ENCODE measurements around the gene DHX35. TPM values are rescaled to one million over a fixed set of nuclear protein-coding genes. Genes with fewer than 3 reads are reported as not detected.

The DHX35 gene
- polyA plus RNA-seq, 1 donor from 2014 or later: 21.3 TPM

DNA sequence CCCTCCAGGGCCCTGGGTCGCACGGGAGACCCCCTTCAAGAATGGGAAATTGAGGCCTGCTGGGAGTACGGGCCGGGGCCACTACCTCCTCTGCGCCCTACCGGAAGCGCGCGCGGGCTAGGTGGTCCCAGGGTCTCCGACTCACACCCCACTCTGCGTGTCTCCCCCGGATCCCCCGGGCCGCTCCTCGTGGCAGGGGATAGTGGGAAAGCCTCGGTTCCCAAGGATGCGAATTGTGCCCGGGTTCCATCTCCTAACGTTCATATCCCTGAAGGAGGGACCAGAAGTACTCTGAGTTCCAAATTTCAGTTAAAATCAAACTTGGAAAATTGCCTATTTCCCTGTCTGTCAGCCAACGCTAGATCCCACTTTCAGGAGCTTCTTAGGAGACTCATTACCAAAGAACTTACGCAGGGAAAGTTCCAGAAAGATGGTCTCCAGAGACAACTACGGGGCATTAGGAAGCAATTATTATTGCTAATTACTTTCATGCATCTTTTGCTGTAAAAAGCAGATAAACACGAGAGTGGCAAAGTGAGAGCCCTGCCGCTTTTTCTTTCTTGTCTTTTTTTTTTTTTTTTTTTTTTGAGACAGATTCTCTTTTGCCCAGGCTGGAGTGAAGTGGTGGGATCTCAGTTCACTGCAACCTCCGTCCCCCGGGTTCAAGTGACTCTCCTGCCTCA, 35.1 kb upstream of the DHX35 start:
- peaks cover 26% of the 10 kb centered on the region for H3K79me2 ChIP-seq (replicated peaks; ENCODE audit: insufficient read depth, low read length)
- H3K4me2 ChIP-seq (ENCODE audit: low read length): peak overlapping the region; percentile 10
- H3K9ac ChIP-seq (ENCODE audit: low read length): peak overlapping the region; percentile 50
- H3K4me3 ChIP-seq (ENCODE audit: low read length): peak overlapping the region; percentile 91
- H3K9me3 ChIP-seq (ENCODE audit: low read length): no peaks in the 10 kb centered on the region
- peak overlapping the region; percentile 40 for H2AFZ ChIP-seq (ENCODE audit: low read depth, low read length)
- no peaks in the 10 kb centered on the region for H3K27me3 ChIP-seq (ENCODE audit: insufficient read depth, low read depth, low read length)
- no peak for TF ChIP-seq RAD21 (conservative IDR thresholded peaks at IDR 0.05)
- TF ChIP-seq, protein P1, sequence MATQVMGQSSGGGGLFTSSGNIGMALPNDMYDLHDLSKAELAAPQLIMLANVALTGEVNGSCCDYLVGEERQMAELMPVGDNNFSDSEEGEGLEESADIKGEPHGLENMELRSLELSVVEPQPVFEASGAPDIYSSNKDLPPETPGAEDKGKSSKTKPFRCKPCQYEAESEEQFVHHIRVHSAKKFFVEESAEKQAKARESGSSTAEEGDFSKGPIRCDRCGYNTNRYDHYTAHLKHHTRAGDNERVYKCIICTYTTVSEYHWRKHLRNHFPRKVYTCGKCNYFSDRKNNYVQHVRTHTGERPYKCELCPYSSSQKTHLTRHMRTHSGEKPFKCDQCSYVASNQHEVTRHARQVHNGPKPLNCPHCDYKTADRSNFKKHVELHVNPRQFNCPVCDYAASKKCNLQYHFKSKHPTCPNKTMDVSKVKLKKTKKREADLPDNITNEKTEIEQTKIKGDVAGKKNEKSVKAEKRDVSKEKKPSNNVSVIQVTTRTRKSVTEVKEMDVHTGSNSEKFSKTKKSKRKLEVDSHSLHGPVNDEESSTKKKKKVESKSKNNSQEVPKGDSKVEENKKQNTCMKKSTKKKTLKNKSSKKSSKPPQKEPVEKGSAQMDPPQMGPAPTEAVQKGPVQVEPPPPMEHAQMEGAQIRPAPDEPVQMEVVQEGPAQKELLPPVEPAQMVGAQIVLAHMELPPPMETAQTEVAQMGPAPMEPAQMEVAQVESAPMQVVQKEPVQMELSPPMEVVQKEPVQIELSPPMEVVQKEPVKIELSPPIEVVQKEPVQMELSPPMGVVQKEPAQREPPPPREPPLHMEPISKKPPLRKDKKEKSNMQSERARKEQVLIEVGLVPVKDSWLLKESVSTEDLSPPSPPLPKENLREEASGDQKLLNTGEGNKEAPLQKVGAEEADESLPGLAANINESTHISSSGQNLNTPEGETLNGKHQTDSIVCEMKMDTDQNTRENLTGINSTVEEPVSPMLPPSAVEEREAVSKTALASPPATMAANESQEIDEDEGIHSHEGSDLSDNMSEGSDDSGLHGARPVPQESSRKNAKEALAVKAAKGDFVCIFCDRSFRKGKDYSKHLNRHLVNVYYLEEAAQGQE (IDR thresholded peaks at IDR 0.05; ENCODE audit: borderline replicate concordance): no peak
- no peak for TF ChIP-seq MXI1 (conservative IDR thresholded peaks at IDR 0.05; ENCODE audit: poor library complexity, severe bottlenecking)
- no peak for TF ChIP-seq EZH2 (IDR thresholded peaks at IDR 0.05; ENCODE audit: borderline replicate concordance, insufficient read depth, low read length, poor library complexity, severe bottlenecking)
- no peak for TF ChIP-seq EP300 (conservative IDR thresholded peaks at IDR 0.05; ENCODE audit: poor library complexity, severe bottlenecking)
- TF ChIP-seq SMC3 (conservative IDR thresholded peaks at IDR 0.05; ENCODE audit: poor library complexity): no peak
- H3K27ac ChIP-seq (ENCODE audit: low read length): no peak overlapping the region
- H4K20me1 ChIP-seq (ENCODE audit: insufficient read depth): no peaks in the 10 kb centered on the region
- no peaks in the 10 kb centered on the region for H3K36me3 ChIP-seq (ENCODE audit: insufficient read depth, low read length)
- no peaks in the 10 kb centered on the region for H3F3A ChIP-seq (ENCODE audit: insufficient read depth, low read length, poor library complexity, severe bottlenecking)
- H3K9me2 ChIP-seq (ENCODE audit: insufficient read depth, low read length): no peaks in the 10 kb centered on the region

DNA sequence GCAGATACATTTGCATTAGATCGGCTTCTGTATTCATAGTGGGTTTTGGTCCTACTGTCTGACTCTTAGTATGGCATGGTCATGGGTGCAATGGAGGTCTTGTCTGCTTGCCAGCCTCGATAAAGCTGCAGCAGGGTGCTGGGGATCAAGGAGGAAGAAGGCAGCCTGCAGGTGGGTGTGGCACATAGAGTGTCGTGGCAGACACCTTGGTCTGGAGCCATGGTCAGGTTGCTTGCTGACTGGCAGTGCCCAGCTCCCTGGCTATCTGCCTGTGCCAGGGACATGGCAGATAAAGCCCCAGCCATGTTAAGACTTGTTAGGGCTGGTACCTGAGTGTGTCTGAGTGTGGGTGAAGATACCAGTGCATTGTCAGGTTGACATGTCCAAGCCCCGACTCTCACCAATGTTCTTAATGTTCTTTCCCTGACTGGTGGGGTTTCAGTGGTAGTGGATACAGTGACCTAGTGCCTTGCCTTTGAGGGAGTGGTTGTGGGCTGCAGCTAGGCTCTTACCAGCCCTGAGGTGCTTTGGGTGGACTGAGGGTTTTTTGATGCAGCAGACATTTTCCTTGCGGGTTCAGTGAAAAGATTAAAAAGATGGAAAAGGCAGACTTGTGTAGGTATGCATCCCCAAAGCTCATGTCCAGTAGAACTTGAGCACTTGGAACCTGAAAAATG, 34.1 kb upstream of the DHX35 start:
- Histone ChIP-seq H3K9me2 (ENCODE audit: insufficient read depth, low read length) (no peaks in the 10 kb centered on the region), H3K4me2 (ENCODE audit: low read length) (no peak overlapping the region), H3K27ac (ENCODE audit: low read length) (no peak overlapping the region), H3K27me3 (ENCODE audit: insufficient read depth, low read depth, low read length) (no peaks in the 10 kb centered on the region), H2AFZ (ENCODE audit: low read depth, low read length) (no peak overlapping the region), H3K9me3 (ENCODE audit: low read length) (no peaks in the 10 kb centered on the region), H3K4me3 (ENCODE audit: low read length) (no peak overlapping the region), H3K36me3 (ENCODE audit: insufficient read depth, low read length) (no peaks in the 10 kb centered on the region), H3K79me2 (replicated peaks; ENCODE audit: insufficient read depth, low read length) (peaks cover 28% of the 10 kb centered on the region), H3F3A (ENCODE audit: insufficient read depth, low read length, poor library complexity, severe bottlenecking) (no peaks in the 10 kb centered on the region), H3K9ac (ENCODE audit: low read length) (no peak overlapping the region), H4K20me1 (ENCODE audit: insufficient read depth) (no peaks in the 10 kb centered on the region)
- TF ChIP-seq MXI1 (conservative IDR thresholded peaks at IDR 0.05; ENCODE audit: poor library complexity, severe bottlenecking) (no peak), EZH2 (IDR thresholded peaks at IDR 0.05; ENCODE audit: borderline replicate concordance, insufficient read depth, low read length, poor library complexity, severe bottlenecking) (no peak), POLR2AphosphoS5 (IDR thresholded peaks at IDR 0.05) (no peak), RAD21 (conservative IDR thresholded peaks at IDR 0.05) (no peak), SMC3 (conservative IDR thresholded peaks at IDR 0.05; ENCODE audit: poor library complexity) (no peak), TAF1 (IDR thresholded peaks at IDR 0.05; ENCODE audit: low read depth) (no peak), EP300 (conservative IDR thresholded peaks at IDR 0.05; ENCODE audit: poor library complexity, severe bottlenecking) (no peak)
- TF ChIP-seq, protein P1 (IDR thresholded peaks at IDR 0.05; ENCODE audit: borderline replicate concordance): no peak
- TF ChIP-seq, protein P2, sequence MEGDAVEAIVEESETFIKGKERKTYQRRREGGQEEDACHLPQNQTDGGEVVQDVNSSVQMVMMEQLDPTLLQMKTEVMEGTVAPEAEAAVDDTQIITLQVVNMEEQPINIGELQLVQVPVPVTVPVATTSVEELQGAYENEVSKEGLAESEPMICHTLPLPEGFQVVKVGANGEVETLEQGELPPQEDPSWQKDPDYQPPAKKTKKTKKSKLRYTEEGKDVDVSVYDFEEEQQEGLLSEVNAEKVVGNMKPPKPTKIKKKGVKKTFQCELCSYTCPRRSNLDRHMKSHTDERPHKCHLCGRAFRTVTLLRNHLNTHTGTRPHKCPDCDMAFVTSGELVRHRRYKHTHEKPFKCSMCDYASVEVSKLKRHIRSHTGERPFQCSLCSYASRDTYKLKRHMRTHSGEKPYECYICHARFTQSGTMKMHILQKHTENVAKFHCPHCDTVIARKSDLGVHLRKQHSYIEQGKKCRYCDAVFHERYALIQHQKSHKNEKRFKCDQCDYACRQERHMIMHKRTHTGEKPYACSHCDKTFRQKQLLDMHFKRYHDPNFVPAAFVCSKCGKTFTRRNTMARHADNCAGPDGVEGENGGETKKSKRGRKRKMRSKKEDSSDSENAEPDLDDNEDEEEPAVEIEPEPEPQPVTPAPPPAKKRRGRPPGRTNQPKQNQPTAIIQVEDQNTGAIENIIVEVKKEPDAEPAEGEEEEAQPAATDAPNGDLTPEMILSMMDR (IDR thresholded peaks at IDR 0.05; ENCODE audit: poor library complexity, severe bottlenecking): no peak

Data from neural cell (in vitro differentiated cells).